ENCODE data around the gene LRRC59.

DNA sequence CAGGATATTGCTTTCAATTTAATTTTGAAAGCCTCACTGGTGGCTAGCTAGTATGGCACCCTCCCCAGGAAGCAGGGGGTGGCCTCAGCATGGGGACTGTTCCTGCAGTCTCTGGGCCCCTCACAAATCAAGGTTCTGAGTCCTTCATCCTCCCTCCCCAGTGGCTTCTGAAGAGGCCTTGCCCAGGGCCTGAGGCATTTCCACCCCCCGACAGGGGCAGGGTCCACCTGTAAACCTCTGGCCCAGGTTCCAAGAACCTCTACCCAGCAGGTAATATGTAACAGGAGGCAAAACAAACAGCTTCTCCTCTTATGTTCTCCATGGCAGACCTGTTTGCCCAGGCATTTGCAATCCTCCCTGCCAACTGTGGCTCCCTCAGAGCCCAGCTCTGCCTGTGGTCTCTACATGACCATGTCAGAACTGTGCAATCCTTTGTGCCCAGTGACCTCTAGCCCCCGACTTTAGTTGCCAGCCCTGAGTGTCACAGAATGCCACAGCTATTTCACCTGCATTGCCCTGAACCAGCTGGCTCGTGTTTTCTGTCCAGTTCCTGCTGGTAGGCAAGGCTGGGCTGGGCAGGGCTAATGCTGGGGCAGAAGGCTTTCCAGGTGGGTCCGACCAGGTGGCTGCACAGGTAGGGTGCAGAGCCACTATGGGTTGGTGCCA is 43.0 kb upstream of the LRRC59 start:
- TF ChIP-seq JUND (IDR thresholded peaks at IDR 0.05): no peak
- TF ChIP-seq ZNF274 (IDR thresholded peaks at IDR 0.05; ENCODE audit: low read depth, low read length): no peak
- TF ChIP-seq, protein P1, sequence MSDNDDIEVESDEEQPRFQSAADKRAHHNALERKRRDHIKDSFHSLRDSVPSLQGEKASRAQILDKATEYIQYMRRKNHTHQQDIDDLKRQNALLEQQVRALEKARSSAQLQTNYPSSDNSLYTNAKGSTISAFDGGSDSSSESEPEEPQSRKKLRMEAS (IDR thresholded peaks at IDR 0.05): no peak
- no peak for TF ChIP-seq RAD21 (IDR thresholded peaks at IDR 0.05; ENCODE audit: low read depth)
- no peak for TF ChIP-seq ZFX (IDR thresholded peaks at IDR 0.05)
- no peak for TF ChIP-seq POLR2AphosphoS5 (IDR thresholded peaks at IDR 0.05; ENCODE audit: low read depth, low read length)
- no peak for TF ChIP-seq SP1 (IDR thresholded peaks at IDR 0.05; ENCODE audit: low read depth)
